Activated naive CD4-positive, alpha-beta T cell treated with anti-CD3 and anti-CD28 coated beads, Interleukin-2, amount 50 U/mL, for 16 hours (primary cell): ENCODE data around the gene FLRT1.

Experiments
- DNase-seq: peaks from one replicate; pipeline ENCODE4 v3.0.0-alpha.2; 2020

Gene FLRT1

GRCh38 chr11:64069401-64070313 is 33.9 kb downstream of the FLRT1 start:
- DNase-seq = no peak

DNA sequence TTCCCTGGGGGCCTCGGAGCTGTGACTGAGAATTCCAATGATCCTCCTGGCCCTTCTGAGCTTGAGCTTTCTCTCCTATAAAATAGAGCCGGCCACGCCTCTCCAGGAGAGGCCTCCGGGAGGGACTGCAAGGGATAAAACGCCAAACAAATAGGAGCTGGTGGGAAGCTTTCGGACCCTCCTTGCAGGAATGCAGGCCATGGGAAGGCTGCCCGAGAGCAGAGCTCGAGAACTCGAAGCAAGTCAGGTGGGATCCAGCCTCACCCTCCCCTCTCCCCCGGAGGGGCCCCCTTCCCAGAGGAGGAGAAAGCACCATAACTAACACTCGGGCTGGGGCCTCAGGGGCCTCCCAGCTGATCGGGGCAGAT is 34.6 kb downstream of the FLRT1 start:
- DNase-seq = no peak

- DNase-seq = no peak
These were observed 36.1 kb downstream of the FLRT1 start for GRCh38 chr11:64071849-64072248.

DNA sequence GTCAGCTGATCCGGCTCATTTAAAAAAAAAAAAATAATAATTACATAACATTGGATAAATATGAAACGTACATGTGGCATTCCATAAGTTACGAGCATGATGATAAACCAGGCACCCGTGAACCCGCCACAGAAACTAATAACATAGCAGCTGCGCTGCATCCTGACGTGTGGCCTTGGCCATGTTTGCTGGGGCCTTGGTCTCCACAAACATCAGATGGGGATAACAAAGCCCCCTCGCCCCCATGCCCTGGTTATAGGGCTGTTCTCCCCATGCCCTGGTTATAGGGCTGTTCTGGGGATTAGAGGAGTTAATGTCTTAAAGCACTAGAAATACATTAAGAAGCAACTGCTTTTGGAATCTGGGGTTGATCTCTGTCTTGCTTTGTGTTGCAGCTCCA is 36.7 kb downstream of the FLRT1 start:
- DNase-seq = no peak

GRCh38 chr11:64072871-64073270 is 37.1 kb downstream of the FLRT1 start:
- DNase-seq = no peak

DNA sequence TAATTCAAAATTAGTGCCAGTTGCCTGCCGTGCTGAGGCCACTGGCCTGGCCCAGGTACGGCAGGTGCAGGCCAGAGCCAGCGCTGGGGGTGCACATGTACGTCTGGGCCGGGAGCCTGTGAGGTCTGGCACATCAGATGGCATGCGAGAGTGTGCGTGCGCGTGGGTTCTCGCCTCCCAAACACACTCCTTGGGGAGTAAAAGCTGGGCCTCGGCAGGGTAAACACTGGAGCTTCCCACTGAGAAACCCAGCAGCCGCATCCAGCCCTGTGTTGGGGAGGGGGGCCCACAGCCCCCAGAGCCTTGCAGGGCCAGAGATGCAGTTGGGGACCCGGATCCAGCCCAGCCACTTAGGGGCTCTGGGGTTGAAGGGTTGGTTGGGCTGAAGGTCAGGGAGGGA is 37.8 kb downstream of the FLRT1 start:
- no peak for DNase-seq

DNA sequence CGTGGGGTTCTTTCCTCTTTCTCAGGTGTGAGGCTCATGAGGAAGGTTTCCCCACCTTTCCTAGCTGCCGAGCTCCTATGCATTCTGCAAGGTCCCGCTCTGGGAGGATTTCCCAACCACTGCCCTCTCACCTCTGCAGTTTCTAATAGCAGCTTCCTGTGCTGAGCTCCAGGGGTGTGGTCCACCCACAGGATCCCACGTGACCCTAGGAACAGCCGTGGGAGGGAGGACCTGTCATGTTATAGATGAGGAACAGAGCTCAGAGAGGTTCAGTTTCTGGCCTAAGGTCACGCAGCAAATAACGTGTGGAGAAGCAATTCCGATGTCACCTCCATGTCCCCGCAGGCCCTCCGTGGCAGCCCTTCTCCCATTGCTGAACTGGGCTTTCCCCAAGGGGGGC is 38.5 kb downstream of the FLRT1 start:
- DNase-seq = no peak

DNA sequence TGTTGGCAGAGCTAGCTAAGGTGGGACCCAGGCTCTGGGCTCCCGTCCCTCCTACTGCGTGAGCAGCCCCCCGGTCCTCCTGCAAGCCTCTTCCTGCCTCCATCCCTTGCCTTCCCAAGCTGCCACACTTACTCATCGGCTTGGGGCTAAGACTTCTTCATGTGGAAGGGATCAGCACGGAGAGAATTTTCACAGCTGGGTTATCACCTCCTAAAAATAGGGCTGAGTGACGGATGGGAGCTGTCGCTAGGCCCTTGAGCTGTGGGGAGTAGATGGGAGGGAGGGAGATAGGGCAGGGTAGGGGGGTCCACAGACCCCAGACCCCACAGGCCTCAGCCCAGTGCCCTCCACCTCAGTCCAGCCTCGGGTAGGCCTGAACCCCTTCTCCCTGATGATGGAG is 41.0 kb downstream of the FLRT1 start:
- no peak for DNase-seq

DNA sequence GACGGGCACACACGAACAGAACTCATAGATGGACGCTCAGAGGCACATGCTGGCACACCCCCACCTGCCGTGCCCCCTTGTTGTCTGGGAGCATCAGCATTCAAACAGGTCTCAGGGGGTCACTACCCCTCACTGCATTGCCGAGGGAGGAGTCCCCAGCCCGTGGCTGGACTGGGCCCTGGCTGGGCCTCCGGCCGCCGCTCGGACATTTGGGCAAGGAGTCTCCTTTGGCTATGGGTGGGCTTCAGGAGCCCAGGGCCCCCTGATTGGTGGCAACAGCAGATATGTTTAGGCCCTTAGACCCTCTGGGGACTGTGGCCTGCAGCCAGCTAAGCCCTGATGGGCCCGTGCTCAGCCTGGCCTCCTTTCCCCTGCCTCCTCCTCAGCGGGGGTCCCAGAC is 41.9 kb downstream of the FLRT1 start:
- no peak for DNase-seq

DNA sequence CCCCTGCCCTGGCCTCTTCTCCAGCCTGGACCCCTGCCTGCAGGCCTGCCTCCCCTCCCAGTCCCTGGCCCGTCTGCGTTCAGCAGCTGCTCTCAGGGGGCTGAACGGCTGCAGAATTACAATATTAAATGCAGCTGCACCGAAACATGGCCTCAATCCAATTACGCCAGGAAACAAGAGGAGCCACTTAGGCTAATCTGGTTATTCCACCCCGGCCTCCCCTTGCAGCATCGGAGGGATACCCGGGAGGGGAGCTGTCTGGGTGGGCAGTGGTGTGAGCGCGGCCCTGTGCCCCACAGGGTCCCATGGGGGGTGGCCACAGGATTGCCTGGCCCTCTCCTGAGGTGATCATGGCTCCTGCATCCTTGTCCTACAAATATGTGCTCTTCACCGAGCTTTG is 42.6 kb downstream of the FLRT1 start:
- no peak for DNase-seq

- DNase-seq = no peak
These were observed 43.2 kb downstream of the FLRT1 start for GRCh38 chr11:64078905-64079304.

DNA sequence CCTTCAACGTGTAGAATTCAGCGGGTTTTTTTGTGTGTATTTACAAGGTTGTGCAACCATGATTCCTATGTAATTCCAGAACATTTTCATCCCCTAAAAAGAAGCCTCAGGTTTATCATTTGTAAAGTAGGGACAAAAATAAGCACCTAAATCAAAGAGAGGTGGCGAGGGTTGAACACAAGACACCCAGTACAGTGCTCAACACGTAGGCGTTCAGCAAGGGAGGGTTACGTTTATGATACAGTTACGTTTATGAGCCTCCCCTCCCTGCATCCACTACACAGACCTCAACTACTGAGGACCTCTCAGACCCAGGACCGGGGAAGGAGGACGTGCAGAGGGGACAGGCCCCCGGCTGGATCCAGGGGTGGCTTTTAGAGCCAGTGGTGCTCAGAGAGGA is 44.7 kb downstream of the FLRT1 start:
- DNase-seq = no peak

DNA sequence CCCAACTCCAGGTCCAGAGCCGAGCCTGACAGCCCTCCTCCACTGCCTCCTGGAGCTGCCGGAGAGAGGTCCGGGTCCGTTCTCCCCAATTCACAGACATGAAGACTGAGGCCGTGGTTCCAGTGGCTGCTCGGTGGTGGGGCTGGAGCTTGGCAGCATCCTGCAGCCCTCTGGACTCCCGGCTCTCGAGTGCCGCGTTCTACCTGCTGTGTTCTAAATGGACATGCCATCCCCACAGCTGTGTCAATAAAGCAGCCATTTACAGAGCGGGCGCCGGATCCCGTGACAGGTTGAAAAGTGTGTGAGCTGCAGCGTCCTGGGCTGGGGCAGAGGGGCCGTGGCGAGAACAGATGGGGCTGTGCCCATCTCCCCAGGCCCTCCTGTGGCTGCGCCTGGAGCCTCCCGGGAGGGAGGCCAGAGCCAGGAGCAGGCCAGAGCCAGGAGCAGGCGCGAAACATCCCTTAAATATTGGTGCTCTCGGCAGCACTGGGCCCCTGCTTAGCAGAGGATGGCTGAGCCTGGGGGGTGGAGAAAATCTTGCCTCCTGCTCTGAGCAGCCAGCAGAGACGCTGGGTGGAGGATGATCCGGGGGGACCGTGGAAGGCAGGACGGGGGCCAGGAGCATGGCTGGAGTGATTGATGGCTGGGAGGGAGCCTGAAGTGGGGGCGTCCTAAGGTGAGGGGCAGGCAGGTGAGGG is 46.2 kb downstream of the FLRT1 start:
- DNase-seq = no peak

- no peak for DNase-seq
These were observed 47.8 kb downstream of the FLRT1 start for GRCh38 chr11:64083398-64084080.

GRCh38 chr11:64084146-64084950 is 48.6 kb downstream of the FLRT1 start:
- DNase-seq = no peak

GRCh38 chr11:64084951-64085710 is 49.4 kb downstream of the FLRT1 start:
- no peak for DNase-seq
